SK-N-SH treated with all-trans-retinoic acid at 6 μM for 48 hours (cell line): ENCODE results near the gene SEMA4D.

ENCODE experiments used
- ATAC-seq: fragments of 200-7000 bp; cut with Tn5 transposase; 3 replicates; pipeline ENCODE4 v1.9.1; 2020; ENCODE audit warnings: mild to moderate bottlenecking, moderate library complexity
- BACH2 ChIP-seq: fragments of 250-450 bp; sonication (Bioruptor Pico); IDR thresholded peaks from 2 replicates; pipeline ENCODE4 v1.9.0; 2021; ENCODE audit warnings: mild to moderate bottlenecking, borderline replicate concordance
- CREB5 ChIP-seq: fragments of 250-450 bp; sonication (Bioruptor Pico); IDR thresholded peaks from 2 replicates; pipeline ENCODE4 v1.5.1; 2020; ENCODE audit warnings: low read depth, mild to moderate bottlenecking, moderate library complexity
- CSDC2 ChIP-seq: fragments of 250-450 bp; sonication (Bioruptor Pico); IDR thresholded peaks from 2 replicates; pipeline ENCODE4 v1.5.0; 2020; ENCODE audit warnings: mild to moderate bottlenecking, moderate library complexity
- ESRRG ChIP-seq: fragments of 250-450 bp; sonication (Bioruptor Pico); IDR thresholded peaks from 2 replicates; pipeline ENCODE4 v1.6.1; 2021; ENCODE audit warnings: mild to moderate bottlenecking
- GLIS3 ChIP-seq: fragments of 250-450 bp; sonication (Bioruptor Pico); IDR thresholded peaks from 2 replicates; pipeline ENCODE4 v1.5.0; 2020; ENCODE audit warnings: mild to moderate bottlenecking, moderate library complexity
- ISL1 ChIP-seq: fragments of 250-450 bp; sonication (Bioruptor Pico); IDR thresholded peaks from 2 replicates; pipeline ENCODE4 v2.1.2; 2022; ENCODE audit warnings: mild to moderate bottlenecking, moderate library complexity
- OSR1 ChIP-seq: fragments of 250-450 bp; sonication (Bioruptor Pico); IDR thresholded peaks from 2 replicates; pipeline ENCODE4 v1.8.0; 2022; ENCODE audit warnings: moderate library complexity, mild to moderate bottlenecking, inconsistent platforms
- PPARA ChIP-seq: fragments of 250-450 bp; sonication (Bioruptor Pico); IDR thresholded peaks from 2 replicates; pipeline ENCODE4 v1.5.0; 2020; ENCODE audit warnings: mild to moderate bottlenecking, borderline replicate concordance
- RARB ChIP-seq: fragments of 250-450 bp; sonication (Bioruptor Pico); IDR thresholded peaks from 2 replicates; pipeline ENCODE4 v1.8.0; 2021; ENCODE audit warnings: mild to moderate bottlenecking, moderate library complexity
- SNAI2 ChIP-seq: fragments of 250-450 bp; sonication (Bioruptor Pico); IDR thresholded peaks from 2 replicates; pipeline ENCODE4 v1.5.0; 2020; ENCODE audit warnings: mild to moderate bottlenecking, moderate library complexity
- TCF4 ChIP-seq: fragments of 250-450 bp; sonication (Bioruptor Pico); IDR thresholded peaks from 2 replicates; pipeline ENCODE4 v1.8.0; 2021; ENCODE audit warnings: mild to moderate bottlenecking, moderate library complexity, borderline replicate concordance
- ZC3H10 ChIP-seq: fragments of 250-450 bp; sonication (Bioruptor Pico); IDR thresholded peaks from 2 replicates; pipeline ENCODE4 v1.5.1; 2021; ENCODE audit warnings: mild to moderate bottlenecking, moderate library complexity
- ZFP3 ChIP-seq: fragments of 250-450 bp; sonication (Bioruptor Pico); IDR thresholded peaks from 2 replicates; pipeline ENCODE4 v1.5.0; 2020; ENCODE audit warnings: mild to moderate bottlenecking, moderate library complexity
- ZFP30 ChIP-seq: fragments of 450-650 bp; formaldehyde crosslinking; IDR thresholded peaks from 2 replicates; pipeline ENCODE4 v1.5.0; 2022; ENCODE audit warnings: mild to moderate bottlenecking, moderate library complexity
- ZNF565 ChIP-seq: fragments of 450-650 bp; formaldehyde crosslinking; conservative IDR thresholded peaks from 2 replicates; pipeline ENCODE4 v1.5.0; 2020; ENCODE audit warnings: low read depth, mild to moderate bottlenecking, moderate library complexity
- ZNF70 ChIP-seq: fragments of 450-650 bp; formaldehyde crosslinking; IDR thresholded peaks from 2 replicates; pipeline ENCODE4 v1.5.0; 2020; ENCODE audit warnings: mild to moderate bottlenecking, moderate library complexity
- ZNF8 ChIP-seq: fragments of 450-650 bp; formaldehyde crosslinking; IDR thresholded peaks from 2 replicates; pipeline ENCODE4 v1.5.0; 2020; ENCODE audit warnings: mild to moderate bottlenecking, moderate library complexity
- TF ChIP-seq, protein P1 (sequence below): fragments of 250-450 bp; sonication (Bioruptor Pico); IDR thresholded peaks from 2 replicates; pipeline ENCODE4 v1.5.0; 2020; ENCODE audit warnings: mild to moderate bottlenecking, moderate library complexity
- TF ChIP-seq, protein P2 (sequence below): fragments of 250-450 bp; sonication (Bioruptor Pico); IDR thresholded peaks from 2 replicates; pipeline ENCODE4 v1.8.0; 2021; ENCODE audit warnings: low read depth, mild to moderate bottlenecking, moderate library complexity, borderline replicate concordance
- TF ChIP-seq, protein P3 (sequence below): fragments of 250-450 bp; sonication (Bioruptor Pico); IDR thresholded peaks from 2 replicates; pipeline ENCODE4 v1.8.0; 2020; ENCODE audit warnings: mild to moderate bottlenecking, moderate library complexity, borderline replicate concordance

The SEMA4D gene

DNA sequence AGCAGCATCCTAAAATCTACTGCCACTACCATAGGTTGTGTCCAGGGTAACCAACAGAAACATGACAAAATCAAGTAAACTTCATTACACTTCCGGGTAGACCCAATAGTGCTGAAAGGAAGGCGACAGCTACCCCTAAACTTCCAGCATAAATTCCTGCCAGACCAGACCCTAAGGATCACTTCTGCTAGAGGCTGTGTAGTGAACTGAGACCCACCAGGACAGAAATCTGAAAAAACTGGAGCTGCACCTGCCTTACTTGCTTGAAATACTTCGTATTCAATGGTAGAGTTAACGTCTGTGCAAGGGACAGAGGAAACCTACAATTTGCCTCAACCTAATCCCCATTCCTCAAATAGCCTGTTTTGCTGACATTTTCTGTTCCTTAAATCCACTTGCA lies 180.6 kb downstream of the SEMA4D start:
- TF ChIP-seq RARB (CRISPR knock-in tag), result no peak
- TF ChIP-seq ZC3H10 (CRISPR knock-in tag), result no peak
- TF ChIP-seq ESRRG, result no peak
- ATAC-seq, result no peak

GRCh38 chr9:89315482-89315881 lies 182.4 kb downstream of the SEMA4D start:
- no peak for ATAC-seq
- TF ChIP-seq RARB (CRISPR knock-in tag), result no peak
- TF ChIP-seq, protein P1, sequence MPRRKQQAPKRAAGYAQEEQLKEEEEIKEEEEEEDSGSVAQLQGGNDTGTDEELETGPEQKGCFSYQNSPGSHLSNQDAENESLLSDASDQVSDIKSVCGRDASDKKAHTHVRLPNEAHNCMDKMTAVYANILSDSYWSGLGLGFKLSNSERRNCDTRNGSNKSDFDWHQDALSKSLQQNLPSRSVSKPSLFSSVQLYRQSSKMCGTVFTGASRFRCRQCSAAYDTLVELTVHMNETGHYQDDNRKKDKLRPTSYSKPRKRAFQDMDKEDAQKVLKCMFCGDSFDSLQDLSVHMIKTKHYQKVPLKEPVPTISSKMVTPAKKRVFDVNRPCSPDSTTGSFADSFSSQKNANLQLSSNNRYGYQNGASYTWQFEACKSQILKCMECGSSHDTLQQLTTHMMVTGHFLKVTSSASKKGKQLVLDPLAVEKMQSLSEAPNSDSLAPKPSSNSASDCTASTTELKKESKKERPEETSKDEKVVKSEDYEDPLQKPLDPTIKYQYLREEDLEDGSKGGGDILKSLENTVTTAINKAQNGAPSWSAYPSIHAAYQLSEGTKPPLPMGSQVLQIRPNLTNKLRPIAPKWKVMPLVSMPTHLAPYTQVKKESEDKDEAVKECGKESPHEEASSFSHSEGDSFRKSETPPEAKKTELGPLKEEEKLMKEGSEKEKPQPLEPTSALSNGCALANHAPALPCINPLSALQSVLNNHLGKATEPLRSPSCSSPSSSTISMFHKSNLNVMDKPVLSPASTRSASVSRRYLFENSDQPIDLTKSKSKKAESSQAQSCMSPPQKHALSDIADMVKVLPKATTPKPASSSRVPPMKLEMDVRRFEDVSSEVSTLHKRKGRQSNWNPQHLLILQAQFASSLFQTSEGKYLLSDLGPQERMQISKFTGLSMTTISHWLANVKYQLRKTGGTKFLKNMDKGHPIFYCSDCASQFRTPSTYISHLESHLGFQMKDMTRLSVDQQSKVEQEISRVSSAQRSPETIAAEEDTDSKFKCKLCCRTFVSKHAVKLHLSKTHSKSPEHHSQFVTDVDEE (CRISPR knock-in tag), result no peak
- TF ChIP-seq, protein P2, sequence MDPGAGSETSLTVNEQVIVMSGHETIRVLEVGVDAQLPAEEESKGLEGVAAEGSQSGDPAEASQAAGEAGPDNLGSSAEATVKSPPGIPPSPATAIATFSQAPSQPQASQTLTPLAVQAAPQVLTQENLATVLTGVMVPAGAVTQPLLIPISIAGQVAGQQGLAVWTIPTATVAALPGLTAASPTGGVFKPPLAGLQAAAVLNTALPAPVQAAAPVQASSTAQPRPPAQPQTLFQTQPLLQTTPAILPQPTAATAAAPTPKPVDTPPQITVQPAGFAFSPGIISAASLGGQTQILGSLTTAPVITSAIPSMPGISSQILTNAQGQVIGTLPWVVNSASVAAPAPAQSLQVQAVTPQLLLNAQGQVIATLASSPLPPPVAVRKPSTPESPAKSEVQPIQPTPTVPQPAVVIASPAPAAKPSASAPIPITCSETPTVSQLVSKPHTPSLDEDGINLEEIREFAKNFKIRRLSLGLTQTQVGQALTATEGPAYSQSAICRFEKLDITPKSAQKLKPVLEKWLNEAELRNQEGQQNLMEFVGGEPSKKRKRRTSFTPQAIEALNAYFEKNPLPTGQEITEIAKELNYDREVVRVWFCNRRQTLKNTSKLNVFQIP (CRISPR knock-in tag), result no peak
- no peak for TF ChIP-seq ZFP30 (CRISPR knock-in tag)
- TF ChIP-seq BACH2 (CRISPR knock-in tag), result no peak
- TF ChIP-seq, protein P3, sequence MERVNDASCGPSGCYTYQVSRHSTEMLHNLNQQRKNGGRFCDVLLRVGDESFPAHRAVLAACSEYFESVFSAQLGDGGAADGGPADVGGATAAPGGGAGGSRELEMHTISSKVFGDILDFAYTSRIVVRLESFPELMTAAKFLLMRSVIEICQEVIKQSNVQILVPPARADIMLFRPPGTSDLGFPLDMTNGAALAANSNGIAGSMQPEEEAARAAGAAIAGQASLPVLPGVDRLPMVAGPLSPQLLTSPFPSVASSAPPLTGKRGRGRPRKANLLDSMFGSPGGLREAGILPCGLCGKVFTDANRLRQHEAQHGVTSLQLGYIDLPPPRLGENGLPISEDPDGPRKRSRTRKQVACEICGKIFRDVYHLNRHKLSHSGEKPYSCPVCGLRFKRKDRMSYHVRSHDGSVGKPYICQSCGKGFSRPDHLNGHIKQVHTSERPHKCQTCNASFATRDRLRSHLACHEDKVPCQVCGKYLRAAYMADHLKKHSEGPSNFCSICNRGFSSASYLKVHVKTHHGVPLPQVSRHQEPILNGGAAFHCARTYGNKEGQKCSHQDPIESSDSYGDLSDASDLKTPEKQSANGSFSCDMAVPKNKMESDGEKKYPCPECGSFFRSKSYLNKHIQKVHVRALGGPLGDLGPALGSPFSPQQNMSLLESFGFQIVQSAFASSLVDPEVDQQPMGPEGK (CRISPR knock-in tag), result no peak
- TF ChIP-seq ZFP3 (CRISPR knock-in tag), result no peak
- TF ChIP-seq OSR1 (CRISPR knock-in tag), result no peak
- no peak for TF ChIP-seq ZC3H10 (CRISPR knock-in tag)
- TF ChIP-seq ZNF70, result no peak
- TF ChIP-seq TCF4, result no peak

DNA sequence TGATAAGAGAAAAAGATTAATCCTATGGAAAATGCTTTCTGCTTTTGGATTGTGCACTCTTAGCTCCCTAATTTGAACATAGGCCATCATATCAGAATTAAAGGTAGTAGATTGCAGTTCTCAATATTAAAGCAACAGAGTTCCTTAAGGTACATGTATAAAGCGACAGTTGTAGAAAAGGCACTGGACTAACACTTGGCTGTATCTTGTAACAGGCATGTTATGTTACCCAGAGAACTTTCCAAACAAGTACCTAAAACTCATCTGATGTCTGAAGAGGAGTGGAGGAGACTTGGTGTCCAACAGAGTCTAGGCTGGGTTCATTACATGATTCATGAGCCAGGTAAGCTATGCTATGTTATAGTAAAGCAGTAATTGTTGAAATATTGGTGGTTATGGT lies 183.0 kb downstream of the SEMA4D start:
- TF ChIP-seq CSDC2 (CRISPR knock-in tag) (no peak), ZNF70 (no peak), ZNF8 (CRISPR knock-in tag) (no peak), ISL1 (CRISPR knock-in tag) (no peak), GLIS3 (CRISPR knock-in tag) (no peak), TCF4 (no peak), RARB (CRISPR knock-in tag) (no peak), SNAI2 (CRISPR knock-in tag) (no peak), ZFP30 (CRISPR knock-in tag) (no peak), CREB5 (no peak), PPARA (CRISPR knock-in tag) (no peak), BACH2 (CRISPR knock-in tag) (no peak), ESRRG (no peak), ZNF565 (CRISPR knock-in tag) (no peak)
- TF ChIP-seq, protein P3 (CRISPR knock-in tag), result no peak
- TF ChIP-seq, protein P1 (CRISPR knock-in tag), result no peak
- no peak for ATAC-seq
